IMR-90 (cell line): ENCODE measurements around the gene LETM1. TPM values are rescaled to one million over a fixed set of nuclear protein-coding genes. Genes with fewer than 3 reads are reported as not detected.

ENCODE experiments used
- BHLHE40 ChIP-seq: fragments of 150-350 bp; IDR thresholded peaks from 2 replicates; pipeline ENCODE4 v1.6.1; 2016; ENCODE audit warnings: mild to moderate bottlenecking, low read depth, low read length
- CTCF ChIP-seq: conservative IDR thresholded peaks from 2 replicates; pipeline ENCODE4 v1.5.1; 2012; ENCODE audit warnings: mild to moderate bottlenecking, low read depth, low read length, improper control_type of control experiment
- MXI1 ChIP-seq: IDR thresholded peaks from 2 replicates; pipeline ENCODE4 v1.6.1; 2012; ENCODE audit warnings: low read depth, mild to moderate bottlenecking, low read length, moderate library complexity, borderline replicate concordance
- polyA plus RNA-seq, 3 experiments: library from polyadenylated mRNA; depleted of rRNA; stranded (reverse); fragments of >200 nt; gene quantifications; 2 replicates each; pipeline ENCODE4 v1.2.3, GENCODE V29; 2012; ENCODE audit warnings: low replicate concordance in 1 of 3
- total RNA-seq: library from RNA; depleted of rRNA; stranded (reverse); fragments of >200 nt; gene quantifications from 2 replicates; pipeline ENCODE4 v1.2.3, GENCODE V29; 2012

Gene LETM1
- total and polyA plus RNA-seq, 2 of the 4 experiments (the other 2 are of a cell fraction): 25.0 to 49.3 TPM

- peak; percentile 86 for TF ChIP-seq CTCF
- 0 out of 2 replicates have a peak, but pooled peaks have one; percentile 29 for TF ChIP-seq MXI1
- TF ChIP-seq BHLHE40: no peak
Measured at GRCh38 chr4:1899149-1900086, 43.5 kb upstream of the LETM1 start (continued).
